GM12878 (cell line): ENCODE measurements around the gene PPP1R3F. TPM values are rescaled to one million over a fixed set of nuclear protein-coding genes. Genes with fewer than 3 reads are reported as not detected.

ENCODE experiments used
- ATAC-seq: fragments of 200-7000 bp; cut with Tn5 transposase; 3 replicates; pipeline ENCODE4 v1.9.1; 2020; ENCODE audit warnings: mild to moderate bottlenecking, moderate library complexity
- BruUV-seq: library from RNA; stranded (reverse); fragments of 400-500 nt; replicated peaks from 2 replicates; lab custom pipeline; 2021; lab: Mats Ljungman, UMichigan
- CTCF ChIA-PET: fragments of 300-600 bp; sonication (Branson Sonifier 250); formaldehyde crosslinking; extraction: SDS; loops from one replicate; lab custom pipeline; 2021; ENCODE audit warnings: inconsistent platforms; lab: Yijun Ruan, JAX
- POLR2A ChIA-PET: fragments of 350-600 bp; formaldehyde crosslinking; extraction: SDS; loops from one replicate; lab custom pipeline; 2021; ENCODE audit warnings: inconsistent platforms; lab: Charles Lee
- RAD21 ChIA-PET: fragments of 300-600 bp; sonication (Branson Sonifier 250); formaldehyde crosslinking; loops from one replicate; lab custom pipeline; 2023; ENCODE audit warnings: antibody characterized with exemption; ENCODE audit not compliant: unreplicated experiment; lab: Charles Lee
- SMC1A ChIA-PET: fragments of 300-600 bp; sonication (Branson Sonifier 250); formaldehyde crosslinking; loops from one replicate; lab custom pipeline; 2023; ENCODE audit not compliant: unreplicated experiment, uncharacterized antibody; lab: Charles Lee
- DNase-seq: peaks from one replicate; pipeline ENCODE4 v3.0.0-alpha.2; 2011; ENCODE audit warnings: low read depth, low spot score
- FAIRE-seq: peaks from 3 replicates; lab custom pipeline; 2011; peaks lifted over from hg19 to GRCh38; lab: Jason Lieb, UNC
- H2AFZ ChIP-seq: 2 replicates; pipeline ENCODE4 v1.6.0; 2011; ENCODE audit warnings: low read depth, low read length, control low read depth; ENCODE audit not compliant: control insufficient read depth
- H3K27ac ChIP-seq: 2 replicates; pipeline ENCODE4 v1.5.1; 2011; ENCODE audit warnings: control low read depth; ENCODE audit not compliant: control insufficient read depth, insufficient read depth
- H3K27me3 ChIP-seq, 2 experiments: replicated peaks in 1 of 2; 2 replicates each; pipeline versions ENCODE4 v1.6.0 to v1.6.1; 2011; ENCODE audit warnings: low read length in 1 of 2; ENCODE audit not compliant: control insufficient read depth in 2 of 2, insufficient read depth in 2 of 2
- H3K36me3 ChIP-seq, 2 experiments: 2 replicates each; pipeline ENCODE4 v1.5.1; 2011; ENCODE audit warnings: low read length in 1 of 2; ENCODE audit not compliant: control insufficient read depth in 2 of 2, insufficient read depth in 2 of 2
- H3K4me1 ChIP-seq: 2 replicates; pipeline ENCODE4 v1.6.1; 2011; ENCODE audit warnings: mild to moderate bottlenecking, low read length, moderate library complexity, mixed read lengths; ENCODE audit not compliant: control insufficient read depth, insufficient read depth
- H3K4me2 ChIP-seq: 2 replicates; pipeline ENCODE4 v1.6.0; 2011; ENCODE audit warnings: control low read depth; ENCODE audit not compliant: control insufficient read depth, insufficient read depth
- H3K4me3 ChIP-seq: fragments of 200-600 bp; sonication (generic); 2 replicates; pipeline ENCODE4 v1.5.1; 2016
- H3K79me2 ChIP-seq: 2 replicates; pipeline ENCODE4 v1.6.0; 2011; ENCODE audit warnings: low read length; ENCODE audit not compliant: control insufficient read depth, insufficient read depth
- H3K9ac ChIP-seq: 2 replicates; pipeline ENCODE4 v1.8.0; 2011; ENCODE audit warnings: low read length, control low read depth, mixed read lengths; ENCODE audit not compliant: control insufficient read depth, insufficient read depth
- H3K9me3 ChIP-seq: replicated peaks from 3 replicates; pipeline ENCODE4 v1.5.1; 2011; ENCODE audit warnings: mild to moderate bottlenecking, low read length; ENCODE audit not compliant: control insufficient read depth, insufficient read depth
- H4K20me1 ChIP-seq: 2 replicates; pipeline ENCODE4 v1.6.0; 2011; ENCODE audit not compliant: control insufficient read depth, insufficient read depth
- CEBPB ChIP-seq, 2 experiments: fragments of 150-350 bp in 1 of 2; IDR thresholded peaks; 2 replicates each; pipeline ENCODE4 v1.6.1; 2012 to 2014; ENCODE audit warnings: low read depth in 2 of 2, low read length in 2 of 2, borderline replicate concordance in 1 of 2, inconsistent platforms in 1 of 2
- CREB1 ChIP-seq: IDR thresholded peaks from 2 replicates; pipeline ENCODE4 v1.6.1; 2012; ENCODE audit warnings: low read depth, mild to moderate bottlenecking, inconsistent platforms
- EED ChIP-seq: sonication (generic); IDR thresholded peaks from 2 replicates; pipeline ENCODE4 v1.6.1; 2016; ENCODE audit warnings: antibody characterized with exemption, low read depth
- FOS ChIP-seq: IDR thresholded peaks from 3 replicates; pipeline ENCODE4 v1.6.1; 2011; ENCODE audit warnings: borderline replicate concordance; ENCODE audit not compliant: insufficient read length; ENCODE audit errors: extremely low read depth
- FOXK2 ChIP-seq: fragments of 450-650 bp; IDR thresholded peaks from 2 replicates; pipeline ENCODE4 v1.6.1; 2017; ENCODE audit warnings: mild to moderate bottlenecking, moderate library complexity
- HDAC2 ChIP-seq: fragments of 200-600 bp; sonication (generic); IDR thresholded peaks from 2 replicates; pipeline ENCODE4 v1.6.1; 2017
- IKZF1 ChIP-seq: fragments of 450-650 bp; conservative IDR thresholded peaks from 2 replicates; pipeline ENCODE4 v1.6.1; 2017; ENCODE audit warnings: antibody characterized with exemption, mild to moderate bottlenecking
- KAT2A ChIP-seq: conservative IDR thresholded peaks from 2 replicates; pipeline ENCODE4 v1.6.1; 2011; ENCODE audit warnings: low read depth, low read length; ENCODE audit not compliant: control insufficient read depth
- MTA3 ChIP-seq: IDR thresholded peaks from 2 replicates; pipeline ENCODE4 v1.6.1; 2012; ENCODE audit warnings: low read length, inconsistent platforms, borderline replicate concordance
- NFIC ChIP-seq: IDR thresholded peaks from 2 replicates; pipeline ENCODE4 v1.6.1; 2012; ENCODE audit warnings: low read depth, mild to moderate bottlenecking, inconsistent platforms, low read length, moderate library complexity
- RAD51 ChIP-seq: fragments of 450-650 bp; IDR thresholded peaks from 2 replicates; pipeline ENCODE4 v1.6.1; 2016; ENCODE audit warnings: moderate library complexity, mild to moderate bottlenecking, inconsistent platforms
- RELA ChIP-seq: fragments of 450-650 bp; IDR thresholded peaks from 2 replicates; pipeline ENCODE4 v1.8.0; 2014; ENCODE audit warnings: borderline replicate concordance; ENCODE audit not compliant: partially characterized antibody
- SIN3A ChIP-seq: IDR thresholded peaks from 2 replicates; pipeline ENCODE4 v1.6.1; 2012; ENCODE audit warnings: low read depth, low read length, improper control_type of control experiment
- SMAD5 ChIP-seq: IDR thresholded peaks from 2 replicates; pipeline ENCODE4 v1.6.1; 2016; ENCODE audit warnings: antibody characterized with exemption, low read depth
- SMARCA5 ChIP-seq: fragments of 450-650 bp; IDR thresholded peaks from 2 replicates; pipeline ENCODE4 v1.6.1; 2017; ENCODE audit warnings: mild to moderate bottlenecking
- SUPT20H ChIP-seq: IDR thresholded peaks from 2 replicates; pipeline ENCODE4 v1.6.1; 2011; ENCODE audit warnings: low read depth, mild to moderate bottlenecking, low read length, moderate library complexity, borderline replicate concordance; ENCODE audit not compliant: control insufficient read depth
- SUZ12 ChIP-seq: fragments of 200-600 bp; sonication (generic); IDR thresholded peaks from one replicate; pipeline ENCODE4 v1.6.1; 2018; ENCODE audit warnings: antibody characterized with exemption, mild to moderate bottlenecking; ENCODE audit not compliant: unreplicated experiment
- TCF7 ChIP-seq: IDR thresholded peaks from 2 replicates; pipeline ENCODE4 v1.6.1; 2014; ENCODE audit warnings: antibody characterized with exemption, borderline replicate concordance
- WGBS: methylation state at CpG from one replicate; pipeline ENCODE4 v1.1.6; 2016; ENCODE audit warnings: low lambda C conversion rate; ENCODE audit not compliant: insufficient replicate concordance, insufficient coverage; ENCODE audit errors: missing lambda C conversion rate; 5-methylcytosine and 5-hydroxymethylcytosine counted together
- in situ Hi-C: fragments of 300-500 bp; cut with MboI; formaldehyde crosslinking; loops from 9 replicates; pipeline ENCODE4 v1.14.3; 2018; ENCODE audit warnings: mixed read lengths
- intact Hi-C: fragments of 100-400 bp; cut with micrococcal nuclease; formaldehyde crosslinking; loops from one replicate; pipeline ENCODE4 v1.14.2; 2022; ENCODE audit not compliant: unreplicated experiment
- polyA plus RNA-seq, 11 experiments: library from polyadenylated mRNA; depleted of rRNA in 4 of 11; unstranded in 6 of 11; stranded (reverse) in 5 of 11; fragments of >200 nt; fragmentation: Nextera tagmentation in 4 of 11; fragmentation: Illumina TruSeq in 1 of 11; extraction: Ambion mirVana in 4 of 11; extraction: Trizol in 1 of 11; gene quantifications; 1 replicate in 1 of 11; 2 replicates in 10 of 11; pipeline versions ENCODE4 v1.2.1 to v1.2.3, GENCODE V29; 2011 to 2016; ENCODE audit warnings: inconsistent platforms in 2 of 11, missing spikeins in 2 of 11, low read depth in 1 of 11
- total RNA-seq, 4 experiments: library from RNA; depleted of rRNA in 3 of 4; stranded (reverse); fragments of >200 nt in 3 of 4; fragmentation: Illumina TruSeq in 1 of 4; extraction: Trizol in 1 of 4; gene quantifications; 2 replicates each; pipeline versions ENCODE4 v1.2.1 to v1.2.3, GENCODE V29; 2013 to 2021
- TF ChIP-seq, protein P1 (sequence below): fragments of 450-650 bp; conservative IDR thresholded peaks from 2 replicates; pipeline ENCODE4 v1.6.1; 2017; ENCODE audit warnings: mild to moderate bottlenecking, moderate library complexity

The PPP1R3F gene
- total and polyA plus RNA-seq, 10 of the 15 experiments (the other 5 are each of a cell fraction or from before 2014, with no cell fraction given), result 0.18 to 4.4 (median 1.00) TPM

DNA sequence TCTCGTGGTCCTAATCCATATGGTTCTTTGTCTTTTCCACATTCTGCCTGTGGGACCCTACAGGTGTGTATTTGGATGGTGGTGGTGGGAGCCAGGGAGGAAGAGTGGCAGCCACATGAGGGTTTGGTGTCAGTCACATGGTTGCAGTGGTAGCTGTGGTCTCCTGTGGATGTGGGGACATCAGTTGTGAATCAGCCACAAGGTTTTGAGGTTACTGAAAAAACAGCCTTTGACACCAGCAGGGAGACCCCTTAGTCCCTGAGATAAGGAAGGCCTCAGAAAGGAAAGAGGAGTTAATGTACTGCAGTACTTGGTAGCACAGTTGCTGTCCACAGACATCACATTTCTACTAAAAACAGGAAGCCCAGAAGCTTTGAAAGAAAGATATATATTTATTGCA, 18.1 kb downstream of the PPP1R3F start:
- no peak for FAIRE-seq
- intact Hi-C loops, result no loop called here

More for the DNA sequence above, 18.1 kb downstream of the PPP1R3F start:
- in situ Hi-C loops, result no loop called here
- ATAC-seq, result no peak
- Histone ChIP-seq H3K79me2 (no peaks in the 10 kb centered on the region), H4K20me1 (no peaks in the 10 kb centered on the region), H3K9me3 (no peaks in the 10 kb centered on the region), H3K4me2 (no peak overlapping the region), H3K36me3 (no peaks in the 10 kb centered on the region), H2AFZ (no peak overlapping the region), H3K27me3 (no peaks in the 10 kb centered on the region), H3K27ac (no peak overlapping the region), H3K4me3 (no peak overlapping the region), H3K4me1 (no peaks in the 10 kb centered on the region), H3K9ac (no peak overlapping the region)
- RAD21 ChIA-PET, result no interaction called here
- POLR2A ChIA-PET, result no interaction called here
- CTCF ChIA-PET, result no interaction called here
- no peak for DNase-seq
- WGBS, result 50% methylated on average over 1 of the region's 1 CpG
- BruUV-seq, result no TSS peak
- SMC1A ChIA-PET, result no interaction called here
- no peak for TF ChIP-seq SIN3A
- no peak for TF ChIP-seq IKZF1
- no peak for TF ChIP-seq RAD51
- no peak for TF ChIP-seq SUPT20H
- TF ChIP-seq, protein P1, sequence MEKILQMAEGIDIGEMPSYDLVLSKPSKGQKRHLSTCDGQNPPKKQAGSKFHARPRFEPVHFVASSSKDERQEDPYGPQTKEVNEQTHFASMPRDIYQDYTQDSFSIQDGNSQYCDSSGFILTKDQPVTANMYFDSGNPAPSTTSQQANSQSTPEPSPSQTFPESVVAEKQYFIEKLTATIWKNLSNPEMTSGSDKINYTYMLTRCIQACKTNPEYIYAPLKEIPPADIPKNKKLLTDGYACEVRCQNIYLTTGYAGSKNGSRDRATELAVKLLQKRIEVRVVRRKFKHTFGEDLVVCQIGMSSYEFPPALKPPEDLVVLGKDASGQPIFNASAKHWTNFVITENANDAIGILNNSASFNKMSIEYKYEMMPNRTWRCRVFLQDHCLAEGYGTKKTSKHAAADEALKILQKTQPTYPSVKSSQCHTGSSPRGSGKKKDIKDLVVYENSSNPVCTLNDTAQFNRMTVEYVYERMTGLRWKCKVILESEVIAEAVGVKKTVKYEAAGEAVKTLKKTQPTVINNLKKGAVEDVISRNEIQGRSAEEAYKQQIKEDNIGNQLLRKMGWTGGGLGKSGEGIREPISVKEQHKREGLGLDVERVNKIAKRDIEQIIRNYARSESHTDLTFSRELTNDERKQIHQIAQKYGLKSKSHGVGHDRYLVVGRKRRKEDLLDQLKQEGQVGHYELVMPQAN, result no peak
- no peak for TF ChIP-seq CEBPB (IDR thresholded peaks at IDR 0.05; ENCODE audit: borderline replicate concordance in 1 of 2, low read depth in 2 of 2, low read length in 2 of 2)
- TF ChIP-seq EED, result no peak
- no peak for TF ChIP-seq CREB1
- TF ChIP-seq TCF7, result no peak
- TF ChIP-seq SUZ12, result no peak
- TF ChIP-seq RELA, result no peak
- TF ChIP-seq KAT2A, result no peak
- TF ChIP-seq SMARCA5, result no peak
- no peak for TF ChIP-seq FOXK2
- no peak for TF ChIP-seq NFIC
- no peak for TF ChIP-seq FOS
- TF ChIP-seq HDAC2, result no peak
- no peak for TF ChIP-seq MTA3
- no peak for TF ChIP-seq SMAD5
